A549 (cell line): Measurements from ENCODE around the gene WASF2.

Source experiments
- CHD2 ChIP-seq: fragments of 150-350 bp; IDR thresholded peaks from 2 replicates; pipeline ENCODE4 v1.6.1; 2014; ENCODE audit warnings: low read length; ENCODE audit not compliant: partially characterized antibody
- EP300 ChIP-seq, 2 experiments: fragments of >200 bp; sonication (Bioruptor Twin); formaldehyde crosslinking; IDR thresholded peaks; 2 replicates in 1 of 2; 3 replicates in 1 of 2; pipeline ENCODE4 v1.6.1; 2016 to 2017
- HOXA7 ChIP-seq: fragments of 250-450 bp; sonication (Bioruptor Pico); IDR thresholded peaks from 2 replicates; pipeline ENCODE4 v1.5.0; 2020; ENCODE audit warnings: mild to moderate bottlenecking, moderate library complexity
- HOXB5 ChIP-seq: fragments of 250-450 bp; sonication (Bioruptor Pico); IDR thresholded peaks from 2 replicates; pipeline ENCODE4 v1.5.0; 2020; ENCODE audit warnings: mild to moderate bottlenecking, moderate library complexity
- POLR2A ChIP-seq: IDR thresholded peaks from 2 replicates; pipeline ENCODE4 v1.6.1; 2012; ENCODE audit warnings: mild to moderate bottlenecking, low read length
- POLR2AphosphoS2 ChIP-seq: conservative IDR thresholded peaks from 2 replicates; pipeline ENCODE4 v1.6.1; 2012; ENCODE audit warnings: low read length, improper control_type of control experiment, inconsistent platforms
- RARB ChIP-seq: fragments of 250-450 bp; sonication (Bioruptor Pico); IDR thresholded peaks from 2 replicates; pipeline ENCODE4 v1.8.0; 2021; ENCODE audit warnings: mild to moderate bottlenecking, moderate library complexity
- RFX5 ChIP-seq: fragments of 450-650 bp; IDR thresholded peaks from 2 replicates; pipeline ENCODE4 v1.7.1; 2014; ENCODE audit warnings: antibody characterized with exemption, mild to moderate bottlenecking, moderate library complexity
- SMC3 ChIP-seq: fragments of >200 bp; sonication (Bioruptor Twin); formaldehyde crosslinking; IDR thresholded peaks from 3 replicates; pipeline ENCODE4 v1.6.1; 2018; ENCODE audit warnings: inconsistent platforms
- TF ChIP-seq, protein P1 (sequence below): fragments of >200 bp; sonication (Bioruptor Twin); formaldehyde crosslinking; IDR thresholded peaks from 3 replicates; pipeline ENCODE4 v1.5.1; 2016
- TF ChIP-seq, protein P2 (sequence below): fragments of 150-350 bp; IDR thresholded peaks from 2 replicates; pipeline ENCODE4 v1.6.1; 2014; ENCODE audit warnings: low read depth, mild to moderate bottlenecking, low read length

DNA sequence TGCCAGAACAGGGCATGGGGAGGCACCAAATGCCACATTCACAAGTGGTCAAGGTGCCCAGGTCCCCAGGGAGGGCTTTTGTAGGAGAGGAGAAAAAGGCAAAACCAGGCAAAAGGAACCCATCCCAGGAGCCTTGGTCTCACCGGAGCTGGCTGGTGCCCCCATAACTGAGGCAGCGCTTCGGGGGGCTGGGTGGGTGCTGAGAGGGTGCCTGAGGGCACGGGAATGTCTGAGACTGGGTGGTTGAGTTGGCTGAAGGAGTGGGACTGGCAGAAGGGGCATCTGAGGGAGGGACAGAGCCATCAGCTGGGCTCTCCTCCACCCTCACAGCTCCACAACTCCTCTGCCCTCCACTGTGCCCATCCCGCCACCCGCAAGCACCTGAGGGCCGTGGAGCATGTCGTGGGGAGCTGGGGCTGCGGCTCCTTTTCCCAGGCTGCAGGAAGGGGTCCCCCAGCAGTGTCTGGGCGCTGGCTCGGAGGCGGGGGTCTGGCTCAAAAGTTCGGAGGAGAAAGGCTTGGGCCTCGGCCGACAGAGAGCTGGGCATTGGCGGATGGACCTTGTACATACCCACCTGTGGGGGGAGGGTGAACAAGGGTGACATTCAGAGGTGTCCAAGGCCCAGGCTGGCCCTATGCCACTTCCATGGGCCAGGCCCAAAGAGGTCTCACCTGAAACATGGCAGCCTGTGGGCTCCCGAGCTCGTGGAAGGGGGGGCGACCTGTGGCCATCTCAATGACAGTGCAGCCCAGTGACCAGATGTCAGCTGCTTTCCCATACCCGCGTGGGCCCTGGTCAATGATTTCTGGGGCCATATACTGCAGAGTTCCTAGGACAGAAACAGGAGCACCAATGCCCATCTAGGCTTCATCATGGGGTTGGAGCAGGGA lies 131.7 kb downstream of the WASF2 start:
- TF ChIP-seq EP300 (IDR thresholded peaks at IDR 0.05) (no peak), HOXA7 (CRISPR knock-in tag) (no peak), CHD2 (no peak), POLR2A (no peak), RARB (no peak), RFX5 (no peak), HOXB5 (CRISPR knock-in tag) (no peak), SMC3 (no peak), POLR2AphosphoS2 (no peak)
- TF ChIP-seq, protein P1, sequence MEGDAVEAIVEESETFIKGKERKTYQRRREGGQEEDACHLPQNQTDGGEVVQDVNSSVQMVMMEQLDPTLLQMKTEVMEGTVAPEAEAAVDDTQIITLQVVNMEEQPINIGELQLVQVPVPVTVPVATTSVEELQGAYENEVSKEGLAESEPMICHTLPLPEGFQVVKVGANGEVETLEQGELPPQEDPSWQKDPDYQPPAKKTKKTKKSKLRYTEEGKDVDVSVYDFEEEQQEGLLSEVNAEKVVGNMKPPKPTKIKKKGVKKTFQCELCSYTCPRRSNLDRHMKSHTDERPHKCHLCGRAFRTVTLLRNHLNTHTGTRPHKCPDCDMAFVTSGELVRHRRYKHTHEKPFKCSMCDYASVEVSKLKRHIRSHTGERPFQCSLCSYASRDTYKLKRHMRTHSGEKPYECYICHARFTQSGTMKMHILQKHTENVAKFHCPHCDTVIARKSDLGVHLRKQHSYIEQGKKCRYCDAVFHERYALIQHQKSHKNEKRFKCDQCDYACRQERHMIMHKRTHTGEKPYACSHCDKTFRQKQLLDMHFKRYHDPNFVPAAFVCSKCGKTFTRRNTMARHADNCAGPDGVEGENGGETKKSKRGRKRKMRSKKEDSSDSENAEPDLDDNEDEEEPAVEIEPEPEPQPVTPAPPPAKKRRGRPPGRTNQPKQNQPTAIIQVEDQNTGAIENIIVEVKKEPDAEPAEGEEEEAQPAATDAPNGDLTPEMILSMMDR = no peak
- TF ChIP-seq, protein P2, sequence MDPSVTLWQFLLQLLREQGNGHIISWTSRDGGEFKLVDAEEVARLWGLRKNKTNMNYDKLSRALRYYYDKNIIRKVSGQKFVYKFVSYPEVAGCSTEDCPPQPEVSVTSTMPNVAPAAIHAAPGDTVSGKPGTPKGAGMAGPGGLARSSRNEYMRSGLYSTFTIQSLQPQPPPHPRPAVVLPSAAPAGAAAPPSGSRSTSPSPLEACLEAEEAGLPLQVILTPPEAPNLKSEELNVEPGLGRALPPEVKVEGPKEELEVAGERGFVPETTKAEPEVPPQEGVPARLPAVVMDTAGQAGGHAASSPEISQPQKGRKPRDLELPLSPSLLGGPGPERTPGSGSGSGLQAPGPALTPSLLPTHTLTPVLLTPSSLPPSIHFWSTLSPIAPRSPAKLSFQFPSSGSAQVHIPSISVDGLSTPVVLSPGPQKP = no peak
